PC-9 (cell line): ENCODE measurements around the gene STX16.

Experiments
- CTCF ChIP-seq: fragments of 200-600 bp; sonication (generic); conservative IDR thresholded peaks from 2 replicates; pipeline ENCODE4 v1.6.1; 2017; ENCODE audit warnings: mixed run types, antibody characterized with exemption, mild to moderate bottlenecking, moderate library complexity
- EZH2 ChIP-seq: fragments of 200-600 bp; sonication (generic); IDR thresholded peaks from 2 replicates; pipeline ENCODE4 v1.8.0; 2017; ENCODE audit warnings: antibody characterized with exemption, low read depth

- no peak for TF ChIP-seq EZH2
- TF ChIP-seq CTCF, result peak; percentile 34; the same call in 1 of the 2 replicates
Measured at GRCh38 chr20:58702859-58703648, 52.0 kb downstream of the STX16 start.
